HCT116 (cell line): ENCODE data around the gene HCRTR2.

Source experiments
- CEBPB ChIP-seq: IDR thresholded peaks from 2 replicates; pipeline ENCODE4 v1.6.1; 2012; ENCODE audit warnings: low read depth
- EGR1 ChIP-seq: IDR thresholded peaks from 2 replicates; pipeline ENCODE4 v1.6.1; 2012; ENCODE audit warnings: low read depth
- JUND ChIP-seq: IDR thresholded peaks from 2 replicates; pipeline ENCODE4 v1.6.1; 2012
- MAX ChIP-seq: IDR thresholded peaks from 2 replicates; pipeline ENCODE4 v1.6.1; 2012
- POLR2A ChIP-seq: IDR thresholded peaks from 2 replicates; pipeline ENCODE4 v1.7.0; 2011; ENCODE audit warnings: borderline replicate concordance; ENCODE audit not compliant: insufficient read depth, insufficient read length; ENCODE audit errors: extremely low read depth
- POLR2AphosphoS5 ChIP-seq: IDR thresholded peaks from 2 replicates; pipeline ENCODE4 v1.6.1; 2011; ENCODE audit warnings: mild to moderate bottlenecking, low read depth, low read length, moderate library complexity
- RAD21 ChIP-seq: IDR thresholded peaks from 2 replicates; pipeline ENCODE4 v1.6.1; 2012; ENCODE audit warnings: low read depth, mild to moderate bottlenecking
- YY1 ChIP-seq: IDR thresholded peaks from 2 replicates; pipeline ENCODE4 v1.6.1; 2011; ENCODE audit warnings: low read length, low read depth, moderate library complexity, mild to moderate bottlenecking; ENCODE audit not compliant: insufficient replicate concordance; ENCODE audit errors: extremely low read depth
- ZFX ChIP-seq: fragments of 450-650 bp; IDR thresholded peaks from 2 replicates; pipeline ENCODE4 v1.6.1; 2017
- TF ChIP-seq, protein P1 (sequence below), 3 experiments: fragments of 200-600 bp in 1 of 3; sonication (generic) in 1 of 3; IDR thresholded peaks in 2 of 3; conservative IDR thresholded peaks in 1 of 3; 2 replicates each; pipeline ENCODE4 v1.5.1; 2012 to 2017; ENCODE audit warnings: low read depth in 2 of 3, low read length in 2 of 3, antibody characterized with exemption in 1 of 3, borderline replicate concordance in 1 of 3, control low read depth in 1 of 3, mild to moderate bottlenecking in 1 of 3, mixed read lengths in 1 of 3, mixed run types in 1 of 3, moderate library complexity in 1 of 3; ENCODE audit not compliant: insufficient read depth in 1 of 3
- TF ChIP-seq, protein P2 (sequence below): IDR thresholded peaks from 2 replicates; pipeline ENCODE4 v1.6.1; 2012; ENCODE audit warnings: low read depth
- TF ChIP-seq, protein P3 (sequence below): IDR thresholded peaks from 2 replicates; pipeline ENCODE4 v1.6.1; 2011; ENCODE audit warnings: mild to moderate bottlenecking, low read length, moderate library complexity; ENCODE audit not compliant: insufficient replicate concordance; ENCODE audit errors: extremely low read depth

- TF ChIP-seq, protein P1, sequence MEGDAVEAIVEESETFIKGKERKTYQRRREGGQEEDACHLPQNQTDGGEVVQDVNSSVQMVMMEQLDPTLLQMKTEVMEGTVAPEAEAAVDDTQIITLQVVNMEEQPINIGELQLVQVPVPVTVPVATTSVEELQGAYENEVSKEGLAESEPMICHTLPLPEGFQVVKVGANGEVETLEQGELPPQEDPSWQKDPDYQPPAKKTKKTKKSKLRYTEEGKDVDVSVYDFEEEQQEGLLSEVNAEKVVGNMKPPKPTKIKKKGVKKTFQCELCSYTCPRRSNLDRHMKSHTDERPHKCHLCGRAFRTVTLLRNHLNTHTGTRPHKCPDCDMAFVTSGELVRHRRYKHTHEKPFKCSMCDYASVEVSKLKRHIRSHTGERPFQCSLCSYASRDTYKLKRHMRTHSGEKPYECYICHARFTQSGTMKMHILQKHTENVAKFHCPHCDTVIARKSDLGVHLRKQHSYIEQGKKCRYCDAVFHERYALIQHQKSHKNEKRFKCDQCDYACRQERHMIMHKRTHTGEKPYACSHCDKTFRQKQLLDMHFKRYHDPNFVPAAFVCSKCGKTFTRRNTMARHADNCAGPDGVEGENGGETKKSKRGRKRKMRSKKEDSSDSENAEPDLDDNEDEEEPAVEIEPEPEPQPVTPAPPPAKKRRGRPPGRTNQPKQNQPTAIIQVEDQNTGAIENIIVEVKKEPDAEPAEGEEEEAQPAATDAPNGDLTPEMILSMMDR (IDR thresholded peaks at IDR 0.05 in 2 of 3, conservative IDR thresholded peaks at IDR 0.05 in 1 of 3; ENCODE audit: borderline replicate concordance in 1 of 3, insufficient read depth in 1 of 3, low read depth in 2 of 3, low read length in 2 of 3) = no peak
- no peak for TF ChIP-seq POLR2A
- no peak for TF ChIP-seq CEBPB
- TF ChIP-seq ZFX = no peak
- TF ChIP-seq, protein P2, sequence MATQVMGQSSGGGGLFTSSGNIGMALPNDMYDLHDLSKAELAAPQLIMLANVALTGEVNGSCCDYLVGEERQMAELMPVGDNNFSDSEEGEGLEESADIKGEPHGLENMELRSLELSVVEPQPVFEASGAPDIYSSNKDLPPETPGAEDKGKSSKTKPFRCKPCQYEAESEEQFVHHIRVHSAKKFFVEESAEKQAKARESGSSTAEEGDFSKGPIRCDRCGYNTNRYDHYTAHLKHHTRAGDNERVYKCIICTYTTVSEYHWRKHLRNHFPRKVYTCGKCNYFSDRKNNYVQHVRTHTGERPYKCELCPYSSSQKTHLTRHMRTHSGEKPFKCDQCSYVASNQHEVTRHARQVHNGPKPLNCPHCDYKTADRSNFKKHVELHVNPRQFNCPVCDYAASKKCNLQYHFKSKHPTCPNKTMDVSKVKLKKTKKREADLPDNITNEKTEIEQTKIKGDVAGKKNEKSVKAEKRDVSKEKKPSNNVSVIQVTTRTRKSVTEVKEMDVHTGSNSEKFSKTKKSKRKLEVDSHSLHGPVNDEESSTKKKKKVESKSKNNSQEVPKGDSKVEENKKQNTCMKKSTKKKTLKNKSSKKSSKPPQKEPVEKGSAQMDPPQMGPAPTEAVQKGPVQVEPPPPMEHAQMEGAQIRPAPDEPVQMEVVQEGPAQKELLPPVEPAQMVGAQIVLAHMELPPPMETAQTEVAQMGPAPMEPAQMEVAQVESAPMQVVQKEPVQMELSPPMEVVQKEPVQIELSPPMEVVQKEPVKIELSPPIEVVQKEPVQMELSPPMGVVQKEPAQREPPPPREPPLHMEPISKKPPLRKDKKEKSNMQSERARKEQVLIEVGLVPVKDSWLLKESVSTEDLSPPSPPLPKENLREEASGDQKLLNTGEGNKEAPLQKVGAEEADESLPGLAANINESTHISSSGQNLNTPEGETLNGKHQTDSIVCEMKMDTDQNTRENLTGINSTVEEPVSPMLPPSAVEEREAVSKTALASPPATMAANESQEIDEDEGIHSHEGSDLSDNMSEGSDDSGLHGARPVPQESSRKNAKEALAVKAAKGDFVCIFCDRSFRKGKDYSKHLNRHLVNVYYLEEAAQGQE = no peak
- no peak for TF ChIP-seq YY1
- TF ChIP-seq JUND = no peak
- TF ChIP-seq EGR1 = no peak
- no peak for TF ChIP-seq POLR2AphosphoS5
- TF ChIP-seq RAD21 = no peak
- TF ChIP-seq MAX = no peak
- TF ChIP-seq, protein P3, sequence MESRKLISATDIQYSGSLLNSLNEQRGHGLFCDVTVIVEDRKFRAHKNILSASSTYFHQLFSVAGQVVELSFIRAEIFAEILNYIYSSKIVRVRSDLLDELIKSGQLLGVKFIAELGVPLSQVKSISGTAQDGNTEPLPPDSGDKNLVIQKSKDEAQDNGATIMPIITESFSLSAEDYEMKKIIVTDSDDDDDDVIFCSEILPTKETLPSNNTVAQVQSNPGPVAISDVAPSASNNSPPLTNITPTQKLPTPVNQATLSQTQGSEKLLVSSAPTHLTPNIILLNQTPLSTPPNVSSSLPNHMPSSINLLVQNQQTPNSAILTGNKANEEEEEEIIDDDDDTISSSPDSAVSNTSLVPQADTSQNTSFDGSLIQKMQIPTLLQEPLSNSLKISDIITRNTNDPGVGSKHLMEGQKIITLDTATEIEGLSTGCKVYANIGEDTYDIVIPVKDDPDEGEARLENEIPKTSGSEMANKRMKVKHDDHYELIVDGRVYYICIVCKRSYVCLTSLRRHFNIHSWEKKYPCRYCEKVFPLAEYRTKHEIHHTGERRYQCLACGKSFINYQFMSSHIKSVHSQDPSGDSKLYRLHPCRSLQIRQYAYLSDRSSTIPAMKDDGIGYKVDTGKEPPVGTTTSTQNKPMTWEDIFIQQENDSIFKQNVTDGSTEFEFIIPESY = no peak
Observed at GRCh38 chr6:55182016-55182650, 7.8 kb downstream of the HCRTR2 start.
